ENCODE measurements around the gene ARG2. TPM values are rescaled to one million over a fixed set of nuclear protein-coding genes. Genes with fewer than 3 reads are reported as not detected.

Gene ARG2
- 0.40 and 0.46 TPM in 2 replicates for total RNA-seq

DNA sequence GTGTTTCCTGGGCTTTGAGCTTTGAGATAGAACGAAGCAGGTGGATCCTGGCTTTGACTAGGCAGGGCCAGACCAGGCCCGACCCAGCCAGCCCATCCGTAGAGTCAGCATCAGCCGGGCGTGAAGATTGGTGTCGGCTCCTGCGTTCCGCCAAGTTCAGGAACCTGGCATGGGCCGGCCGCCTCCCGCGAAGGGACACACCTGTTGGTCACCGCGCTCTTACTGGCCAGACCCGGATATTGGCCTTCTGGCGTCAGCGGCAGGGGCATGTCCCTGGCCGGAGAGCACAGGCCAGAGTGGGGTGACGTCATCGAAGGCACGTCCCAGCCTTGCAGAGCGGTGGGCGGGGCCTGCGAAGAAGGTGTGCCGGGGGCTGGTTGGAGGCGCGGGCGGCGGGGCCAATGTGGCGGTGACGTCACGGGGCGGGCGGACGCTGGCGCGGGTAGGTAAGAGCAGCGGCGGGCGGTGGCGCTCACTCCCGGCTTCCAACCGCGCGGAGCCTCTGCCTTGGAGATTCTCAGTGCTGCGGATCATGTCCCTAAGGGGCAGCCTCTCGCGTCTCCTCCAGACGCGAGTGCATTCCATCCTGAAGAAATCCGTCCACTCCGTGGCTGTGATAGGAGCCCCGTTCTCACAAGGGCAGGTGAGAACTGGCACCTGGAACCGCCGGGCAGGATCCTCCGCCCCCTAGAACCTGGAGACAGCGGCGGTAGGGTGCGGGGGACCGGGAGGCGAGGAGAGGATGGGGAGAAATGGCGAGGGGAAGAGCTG lies at the start of gene ARG2:
Gene ARG2, plus strand, starts transcription at position 475 of the 771 bp plus-strand sequence. Its CDS starts 58 bp downstream, at position 533.
- H3K27me3 Mint-ChIP-seq: no peaks in the 10 kb centered on the region
- peak; percentile 95 for DNase-seq
- H3K27ac Mint-ChIP-seq: peak within 1 kb of the TSS; percentile 79
- no peaks in the 10 kb centered on the region for H3K36me3 Mint-ChIP-seq (ENCODE audit: low read depth)
- POLR2A ChIA-PET: interaction anchor here (0.6 to 3.0 kb wide), 7 partner anchors 16 to 151 kb away, joined by 3 to 31 read pairs (median 4); partner anchors contain the start of genes PIGH, RDH11 and VTI1B
- CTCF ChIA-PET: interaction anchor here (0.8 to 3.7 kb wide), 10 partner anchors 13 to 85 kb away, joined by 4 to 33 read pairs (median 6); partner anchors contain the start of gene PIGH
- H3K4me3 Mint-ChIP-seq: peak within 1 kb of the TSS; percentile 88
- TF ChIP-seq, protein P1, sequence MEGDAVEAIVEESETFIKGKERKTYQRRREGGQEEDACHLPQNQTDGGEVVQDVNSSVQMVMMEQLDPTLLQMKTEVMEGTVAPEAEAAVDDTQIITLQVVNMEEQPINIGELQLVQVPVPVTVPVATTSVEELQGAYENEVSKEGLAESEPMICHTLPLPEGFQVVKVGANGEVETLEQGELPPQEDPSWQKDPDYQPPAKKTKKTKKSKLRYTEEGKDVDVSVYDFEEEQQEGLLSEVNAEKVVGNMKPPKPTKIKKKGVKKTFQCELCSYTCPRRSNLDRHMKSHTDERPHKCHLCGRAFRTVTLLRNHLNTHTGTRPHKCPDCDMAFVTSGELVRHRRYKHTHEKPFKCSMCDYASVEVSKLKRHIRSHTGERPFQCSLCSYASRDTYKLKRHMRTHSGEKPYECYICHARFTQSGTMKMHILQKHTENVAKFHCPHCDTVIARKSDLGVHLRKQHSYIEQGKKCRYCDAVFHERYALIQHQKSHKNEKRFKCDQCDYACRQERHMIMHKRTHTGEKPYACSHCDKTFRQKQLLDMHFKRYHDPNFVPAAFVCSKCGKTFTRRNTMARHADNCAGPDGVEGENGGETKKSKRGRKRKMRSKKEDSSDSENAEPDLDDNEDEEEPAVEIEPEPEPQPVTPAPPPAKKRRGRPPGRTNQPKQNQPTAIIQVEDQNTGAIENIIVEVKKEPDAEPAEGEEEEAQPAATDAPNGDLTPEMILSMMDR (IDR thresholded peaks at IDR 0.05): no peak
- ATAC-seq (ENCODE audit: low read depth): peak; percentile 94
- H3K4me1 Mint-ChIP-seq: peaks cover 25% of the 10 kb centered on the region
- H3K9me3 Mint-ChIP-seq: no peaks in the 10 kb centered on the region
- intact Hi-C loops (cut with micrococcal nuclease): loop anchor here (1.0 kb wide), 6 partner anchors 19 to 259 kb away; partner anchors contain the start of genes EIF2S1, PIGH, RDH11 and TMEM229B

DNA sequence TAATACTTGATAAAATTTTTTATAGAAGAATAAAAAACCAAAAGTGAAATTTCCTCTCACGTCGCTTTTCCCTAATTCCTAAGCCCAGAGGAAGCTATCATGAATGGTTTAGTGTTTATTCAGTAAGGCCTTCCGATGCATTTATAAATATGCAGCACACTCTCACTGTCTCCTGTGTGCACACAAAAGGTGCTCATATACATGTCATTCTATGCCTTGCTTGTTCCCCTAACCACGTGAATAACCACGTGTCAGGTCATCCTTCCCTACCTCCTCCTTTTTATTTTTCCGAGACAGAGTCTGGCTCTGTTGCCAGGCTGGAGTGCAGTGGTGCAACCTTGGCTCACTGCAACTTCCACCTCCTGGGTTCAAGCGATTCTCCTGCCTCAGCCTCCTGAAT lies 49.3 kb upstream of the ARG2 start:
- H3K27ac Mint-ChIP-seq: no peak overlapping the region
- DNase-seq: no peak
- no peaks in the 10 kb centered on the region for H3K9me3 Mint-ChIP-seq
- peaks cover 8% of the 10 kb centered on the region for H3K27me3 Mint-ChIP-seq
- TF ChIP-seq, protein P1 (IDR thresholded peaks at IDR 0.05): no peak
- no peak overlapping the region for H3K4me3 Mint-ChIP-seq
- ATAC-seq (ENCODE audit: low read depth): no peak
- no peaks in the 10 kb centered on the region for H3K36me3 Mint-ChIP-seq (ENCODE audit: low read depth)
- CTCF ChIA-PET: interaction anchor here (1.2 to 9.1 kb wide), 20 partner anchors 10 to 154 kb away, joined by 3 to 339 read pairs (median 9); partner anchors contain the start of genes PIGH, PLEKHH1 and TMEM229B
- intact Hi-C loops (cut with micrococcal nuclease): loop anchor here (10.0 kb wide), 2 partner anchors 406 to 1216 kb away; no protein-coding TSS in a partner anchor
- peaks cover 3% of the 10 kb centered on the region for H3K4me1 Mint-ChIP-seq
- POLR2A ChIA-PET: interaction anchor here (1.9 kb wide), 1 partner anchor 58 kb away, joined by 4 read pairs; no protein-coding TSS in a partner anchor

DNA sequence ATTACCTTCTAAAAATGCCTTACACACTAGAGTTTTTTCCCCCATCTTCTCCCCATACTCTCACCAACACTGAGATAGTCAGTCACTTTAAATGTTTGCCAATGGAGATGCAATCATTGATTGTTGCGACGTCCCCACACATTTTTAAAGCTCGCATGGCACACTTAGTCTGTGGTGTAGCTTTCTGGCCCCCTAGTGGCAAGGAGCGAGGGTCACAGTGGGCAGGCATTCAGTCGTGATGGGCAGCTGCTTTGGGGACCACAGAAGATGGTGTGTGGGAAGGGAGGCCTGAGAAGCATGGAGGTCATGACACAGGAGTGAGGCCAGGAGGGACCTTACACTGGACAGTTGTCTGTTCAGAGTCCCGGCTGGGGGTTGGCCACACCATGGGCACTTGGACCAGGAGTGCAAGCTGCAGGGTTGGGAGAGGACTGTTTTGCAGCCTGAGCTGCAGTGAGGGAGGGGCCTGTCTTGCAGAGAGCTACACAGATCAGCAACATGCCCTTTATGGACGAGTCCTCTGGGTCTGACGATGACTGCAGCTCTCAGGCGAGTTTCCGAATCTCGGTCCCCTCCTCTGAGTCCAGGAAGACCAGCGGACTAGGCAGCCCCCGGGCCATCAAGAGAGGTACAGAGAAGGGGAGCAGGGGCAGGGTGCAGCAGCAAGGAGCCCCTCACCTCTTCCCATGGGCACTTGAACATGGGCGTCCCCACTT lies 48.3 kb upstream of the ARG2 start:
- Mint-ChIP-seq H3K36me3 (ENCODE audit: low read depth) (no peaks in the 10 kb centered on the region), H3K27me3 (peaks cover 8% of the 10 kb centered on the region), H3K4me3 (no peak overlapping the region), H3K9me3 (no peaks in the 10 kb centered on the region), H3K4me1 (peaks cover 3% of the 10 kb centered on the region), H3K27ac (no peak overlapping the region)
- peak; percentile 86 for ATAC-seq (ENCODE audit: low read depth)
- CTCF ChIA-PET: interaction anchor here (0.7 to 9.1 kb wide), 47 partner anchors 9 to 329 kb away, joined by 3 to 339 read pairs (median 4); partner anchors contain the start of genes PIGH, PLEKHH1 and TMEM229B
- DNase-seq: peak; percentile 55
- intact Hi-C loops (cut with micrococcal nuclease): loop anchor here (1.0 to 10.0 kb wide), 4 partner anchors 45 to 1217 kb away; no protein-coding TSS in a partner anchor
- TF ChIP-seq, protein P1 (IDR thresholded peaks at IDR 0.05): no peak
- POLR2A ChIA-PET: interaction anchor here (0.6 to 1.9 kb wide), 7 partner anchors 29 to 212 kb away, joined by 3 to 9 read pairs (median 4); partner anchors contain the start of genes ATP6V1D, PIGH and TMEM229B

DNA sequence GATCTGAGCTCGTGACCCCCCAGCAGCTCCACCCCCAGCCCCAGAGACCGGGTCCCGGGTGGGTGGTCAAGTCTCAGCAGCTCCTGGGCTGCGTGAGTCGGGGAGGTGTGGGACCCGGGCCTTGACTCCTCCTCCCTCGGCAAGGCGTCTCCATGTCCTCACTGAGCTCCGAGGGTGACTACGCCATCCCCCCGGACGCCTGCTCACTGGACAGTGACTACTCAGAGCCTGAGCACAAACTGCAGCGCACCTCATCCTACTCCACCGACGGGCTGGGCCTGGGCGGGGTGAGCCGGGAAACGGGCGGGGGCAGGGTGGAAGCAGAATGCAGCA lies 47.8 kb upstream of the ARG2 start:
- no peak overlapping the region for H3K27ac Mint-ChIP-seq
- POLR2A ChIA-PET: interaction anchor here (0.7 to 1.9 kb wide), 5 partner anchors 28 to 212 kb away, joined by 3 to 9 read pairs (median 4); partner anchors contain the start of genes ATP6V1D and PIGH
- no peak for ATAC-seq (ENCODE audit: low read depth)
- H3K4me3 Mint-ChIP-seq: no peak overlapping the region
- no peaks in the 10 kb centered on the region for H3K36me3 Mint-ChIP-seq (ENCODE audit: low read depth)
- H3K27me3 Mint-ChIP-seq: peaks cover 8% of the 10 kb centered on the region
- CTCF ChIA-PET: interaction anchor here (0.7 to 9.1 kb wide), 43 partner anchors 9 to 330 kb away, joined by 3 to 339 read pairs (median 4); partner anchors contain the start of genes PLEKHH1 and TMEM229B
- no peaks in the 10 kb centered on the region for H3K9me3 Mint-ChIP-seq
- TF ChIP-seq, protein P1 (IDR thresholded peaks at IDR 0.05): no peak
- DNase-seq: no peak
- intact Hi-C loops (cut with micrococcal nuclease): loop anchor here (1.0 to 10.0 kb wide), 4 partner anchors 46 to 1217 kb away; no protein-coding TSS in a partner anchor
- H3K4me1 Mint-ChIP-seq: peaks cover 3% of the 10 kb centered on the region
